ENCODE results near the gene RNASE12.

RNASE12 gene

GRCh38 chr14:20628063-20628854 is 37.1 kb upstream of the RNASE12 start:
- H3K4me3 ChIP-seq (ENCODE audit: low read length), result no peak overlapping the region
- TF ChIP-seq CTCF (IDR thresholded peaks at IDR 0.05; ENCODE audit: insufficient read depth, low read depth, low read length, missing control alignments), result no peak
- DNase-seq (ENCODE audit: low read depth), result no peak

DNA sequence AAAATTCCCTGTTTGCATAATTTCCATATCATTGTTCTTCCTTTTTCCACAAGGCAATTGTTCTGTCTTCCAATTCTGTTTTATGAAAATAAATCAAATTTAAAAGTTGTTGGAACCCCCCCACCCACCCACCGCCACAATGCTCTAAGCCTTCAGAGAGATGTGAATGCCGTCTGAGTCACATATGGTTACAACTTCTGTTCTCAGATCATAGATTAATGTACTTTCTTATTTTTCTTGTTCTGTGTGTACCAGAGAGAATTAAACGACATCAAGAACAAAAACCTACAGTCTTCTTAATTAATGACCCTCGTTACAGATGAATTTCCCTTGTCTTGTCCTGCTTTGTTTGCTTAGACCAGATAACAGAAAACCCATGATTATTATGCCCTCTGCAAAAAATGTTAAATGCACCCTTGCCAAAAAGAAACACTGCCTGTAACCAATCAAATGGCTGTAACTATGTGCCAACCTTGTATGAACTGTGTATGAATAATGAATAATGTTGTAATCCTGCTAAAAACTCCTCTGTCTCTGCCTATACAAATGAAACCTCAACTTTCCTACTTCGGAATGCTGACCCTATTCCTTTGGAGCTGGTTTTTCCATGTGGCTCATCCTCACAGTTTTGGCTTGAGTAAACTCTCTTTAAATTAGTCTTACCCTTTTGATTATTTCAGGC is 36.3 kb upstream of the RNASE12 start:
- TF ChIP-seq CTCF (IDR thresholded peaks at IDR 0.05; ENCODE audit: insufficient read depth, low read depth, low read length, missing control alignments), result no peak
- H3K4me3 ChIP-seq (ENCODE audit: low read length), result no peak overlapping the region
- DNase-seq (ENCODE audit: low read depth), result peak; percentile 65

GRCh38 chr14:20626274-20626673 is 35.1 kb upstream of the RNASE12 start:
- DNase-seq (ENCODE audit: low read depth), result no peak
- H3K4me3 ChIP-seq (ENCODE audit: low read length), result no peak overlapping the region

DNA sequence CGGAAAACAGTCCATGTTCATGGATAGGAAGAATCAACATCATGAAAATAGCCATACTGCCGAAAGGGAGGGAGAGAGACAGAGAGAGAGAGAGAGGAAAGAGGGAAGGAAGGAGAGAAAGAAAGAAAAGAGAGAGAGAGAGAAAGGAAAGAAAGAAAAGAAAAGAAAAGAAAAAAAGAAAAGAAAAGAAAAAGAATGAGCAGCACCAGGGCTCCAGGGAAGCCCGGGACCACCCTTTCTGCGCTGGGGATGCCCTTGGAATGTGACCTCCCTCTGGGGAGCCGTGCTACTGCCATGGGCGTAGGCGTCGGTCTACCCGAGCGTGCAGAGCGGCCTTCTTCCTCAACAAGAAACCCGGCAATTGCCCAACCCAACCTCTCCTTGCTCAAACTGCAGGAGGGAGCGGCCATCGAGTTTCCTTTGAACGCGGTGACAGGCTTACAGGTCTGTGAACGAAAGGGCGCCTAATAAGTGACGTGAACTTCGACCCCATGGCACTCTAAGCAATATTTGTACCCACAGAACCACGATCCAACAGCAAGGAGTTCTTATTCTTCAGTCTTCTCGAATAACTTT is 33.4 kb upstream of the RNASE12 start:
- TF ChIP-seq CTCF (IDR thresholded peaks at IDR 0.05; ENCODE audit: insufficient read depth, low read depth, low read length, missing control alignments), result no peak
- peak; percentile 93 for DNase-seq (ENCODE audit: low read depth)
- H3K4me3 ChIP-seq (ENCODE audit: low read length), result peak overlapping the region; percentile 62

More at GRCh38 chr14:20626274-20626673, 35.1 kb upstream of the RNASE12 start:
- TF ChIP-seq CTCF (IDR thresholded peaks at IDR 0.05; ENCODE audit: insufficient read depth, low read depth, low read length, missing control alignments), result no peak

GRCh38 chr14:20623798-20624197 is 32.6 kb upstream of the RNASE12 start:
- DNase-seq (ENCODE audit: low read depth), result no peak
- no peak overlapping the region for H3K4me3 ChIP-seq (ENCODE audit: low read length)

GRCh38 chr14:20622816-20623291 is 31.7 kb upstream of the RNASE12 start:
- TF ChIP-seq CTCF (IDR thresholded peaks at IDR 0.05; ENCODE audit: insufficient read depth, low read depth, low read length, missing control alignments), result no peak
- no peak overlapping the region for H3K4me3 ChIP-seq (ENCODE audit: low read length)
- DNase-seq (ENCODE audit: low read depth), result no peak

More at GRCh38 chr14:20623798-20624197, 32.6 kb upstream of the RNASE12 start:
- TF ChIP-seq CTCF (IDR thresholded peaks at IDR 0.05; ENCODE audit: insufficient read depth, low read depth, low read length, missing control alignments), result no peak

Measured in epithelial cell of esophagus (primary cell).